Right lobe of liver (tissue), 6 donors: ENCODE data around the gene ARFIP2. TPM values are rescaled to one million over a fixed set of nuclear protein-coding genes. Genes with fewer than 3 reads are reported as not detected.
A peak's percentile ranks its signal among the peaks of the same experiment; 100 is the strongest.
"Not testable (repeated sequence)": the region's sequence is repeated elsewhere in the genome, so short reads cannot be mapped to it uniquely, and the experiment has no call there.

Experiments
- ATAC-seq, 4 donors: fragments of 200-7000 bp; cut with Tn5 transposase; one replicate each; pipeline ENCODE4 v1.9.1; 2020; ENCODE audit warnings: mild to moderate bottlenecking in 4 of 4, moderate library complexity in 4 of 4
- DNase-seq, 3 donors: peaks; one replicate each; pipeline ENCODE4 v3.0.0-alpha.2; 2020
- H3K27ac ChIP-seq, 3 donors: fragments of 200-600 bp; one replicate each; pipeline ENCODE4 v1.8.0; 2022
- H3K27me3 ChIP-seq, 2 donors: fragments of 200-600 bp; one replicate each; pipeline ENCODE4 v1.8.0; 2022
- H3K36me3 ChIP-seq, 4 donors: fragments of 200-600 bp; sonication (generic) in 1 of 4; one replicate each; pipeline versions ENCODE4 v1.5.1 to v1.8.0; 2017 to 2022; ENCODE audit warnings: control low read depth in 1 of 4
- H3K4me1 ChIP-seq, 4 donors: fragments of 200-600 bp; sonication (generic) in 1 of 4; one replicate each; pipeline versions ENCODE4 v1.5.1 to v1.8.0; 2017 to 2022; ENCODE audit warnings: control low read depth in 1 of 4
- H3K4me3 ChIP-seq, 3 donors: fragments of 200-600 bp; one replicate each; pipeline ENCODE4 v1.8.0; 2022
- H3K9me3 ChIP-seq, 4 donors: fragments of 200-600 bp; sonication (generic) in 1 of 4; one replicate each; pipeline versions ENCODE4 v1.5.1 to v1.8.0; 2017 to 2022; ENCODE audit warnings: control low read depth in 1 of 4
- POLR2A ChIP-seq: fragments of 450-650 bp; IDR thresholded peaks from one replicate; pipeline ENCODE4 v1.6.1; 2017; ENCODE audit warnings: antibody characterized with exemption, mild to moderate bottlenecking
- WGBS: methylation state at CpG from one replicate; pipeline ENCODE4 v1.1.6; 2018; ENCODE audit warnings: low coverage, low lambda C conversion rate; ENCODE audit not compliant: insufficient coverage; ENCODE audit errors: missing lambda C conversion rate; 5-methylcytosine and 5-hydroxymethylcytosine counted together
- intact Hi-C, 2 donors: fragments of 100-400 bp; cut with DNase I; formaldehyde crosslinking; loops; one replicate each; pipeline versions ENCODE4 v1.11.2 to v1.14.1; 2022
- total RNA-seq, 6 experiments: library from RNA; depleted of rRNA in 2 of 6; stranded (reverse); fragments of >200 nt in 2 of 6; fragmentation: NEBNext Ultra II Directional in 3 of 6; extraction: Animal tissue kit (Norgen Biotek cat#: 25700) in 3 of 6; gene quantifications; one replicate each; pipeline versions ENCODE4 v1.1.0 to v1.2.4, GENCODE V29; 2016 to 2023
- TF ChIP-seq, protein P1 (sequence below), 4 donors: fragments of 200-600 bp in 3 of 4; fragments of 450-650 bp in 1 of 4; IDR thresholded peaks; one replicate each; pipeline versions ENCODE4 v1.5.1 to v1.8.0; 2016 to 2022; ENCODE audit warnings: antibody characterized with exemption in 4 of 4, mild to moderate bottlenecking in 2 of 4
- donor health status: DM: no; HTN: yes; CAD: no.
- donor health status: DM: no; HTN: no; CAD: no.
- donor health status: DM: no; HTN: no; CAD: no.
- donor health status: DM: no; HTN: yes; CAD: no.
- donor health status: DM: no; HTN: yes; CAD: no.

ARFIP2 gene
- total RNA-seq, 6 experiments from 2014 or later, result 14.6 to 33.3 (median 23.1) TPM

- DNase-seq, result no peak
- H3K27ac ChIP-seq, result no peak overlapping the region
- H3K4me3 ChIP-seq, result no peak overlapping the region
- no peaks in the 10 kb centered on the region for H3K4me1 ChIP-seq
- ATAC-seq, result no peak
- TF ChIP-seq POLR2A, result no peak
- no peaks in the 10 kb centered on the region for H3K27me3 ChIP-seq
- peaks cover 0 to 4% (median 0%) of the 10 kb centered on the region in 4 donors for H3K36me3 ChIP-seq
- no peaks in the 10 kb centered on the region for H3K9me3 ChIP-seq
- intact Hi-C loops, result no loop called here
- WGBS, result 0% methylated on average over 1 of the region's 1 CpG
Measured at GRCh38 chr11:6523253-6523652, 42.1 kb upstream of the ARFIP2 start.

DNA sequence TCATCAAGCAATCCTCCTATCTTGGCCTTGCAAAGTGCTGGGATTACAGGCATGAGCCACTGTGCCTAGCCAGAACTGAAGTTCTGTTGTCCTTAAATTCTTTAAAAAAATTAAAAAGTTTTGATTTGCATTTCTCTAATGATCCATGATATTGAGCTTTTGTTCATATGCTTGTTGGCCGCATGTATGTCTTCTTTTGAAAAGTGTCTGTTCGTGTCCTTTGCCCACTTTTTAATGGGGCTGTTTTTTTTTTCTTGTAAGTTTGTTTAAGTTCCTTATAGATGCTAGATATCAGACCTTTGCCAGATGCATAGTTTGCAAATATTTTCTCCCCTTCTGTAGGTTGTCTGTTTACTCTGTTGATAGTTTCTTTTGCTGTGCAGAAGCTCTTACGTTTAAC, 40.8 kb upstream of the ARFIP2 start:
- DNase-seq, H3K27me3 ChIP-seq, ATAC-seq, intact Hi-C loops, H3K9me3 ChIP-seq, H3K4me1 ChIP-seq, H3K4me3 ChIP-seq, H3K27ac ChIP-seq, H3K36me3 ChIP-seq: not testable (repeated sequence)
- 86% methylated on average over 3 of the region's 3 CpGs for whole genome bisulfite sequencing

DNA sequence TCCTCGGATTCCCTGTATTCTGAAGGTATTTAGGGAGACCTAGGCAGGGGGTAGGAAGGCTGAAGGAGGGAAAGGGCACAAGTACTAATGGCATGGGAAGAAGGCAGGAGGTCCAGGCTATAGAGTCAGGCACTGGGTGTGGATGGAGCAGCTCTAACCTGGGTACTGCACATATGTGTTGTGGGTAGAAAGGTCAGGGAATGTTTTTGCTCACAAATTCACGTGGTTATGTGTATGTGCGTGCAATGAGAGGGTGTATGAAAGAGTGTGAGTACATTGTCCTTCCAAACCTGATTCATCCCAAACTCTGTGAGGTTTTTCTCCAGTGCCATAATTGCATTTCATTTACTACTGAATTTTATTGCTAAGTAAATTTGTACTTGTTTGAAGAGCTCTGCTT, 39.1 kb upstream of the ARFIP2 start:
- ATAC-seq, result no peak

DNA sequence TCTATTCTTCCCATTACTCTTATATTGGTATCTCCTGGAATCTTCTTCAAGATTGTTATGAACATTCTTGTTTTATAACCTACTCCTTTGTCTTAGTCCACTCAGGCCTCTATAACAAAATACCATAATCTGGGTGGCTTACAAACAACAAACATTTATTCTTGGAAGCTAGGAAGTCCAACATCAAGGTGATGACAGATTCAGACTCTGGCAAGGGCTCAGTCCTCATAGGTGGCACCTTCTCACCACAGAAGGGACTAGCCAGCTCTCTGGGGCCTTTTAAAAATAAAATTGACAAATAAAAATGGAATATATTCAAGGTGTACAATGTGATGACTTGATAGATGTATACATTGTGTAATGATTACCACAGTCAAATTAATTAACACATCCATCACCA, 35.7 kb upstream of the ARFIP2 start:
- Histone ChIP-seq H3K4me3 (no peak overlapping the region), H3K27ac (no peak overlapping the region), H3K27me3 (no peaks in the 10 kb centered on the region), H3K9me3 (no peaks in the 10 kb centered on the region), H3K4me1 (no peaks in the 10 kb centered on the region), H3K36me3 (peaks cover 0 to 4% (median 0%) of the 10 kb centered on the region in 4 donors)
- ATAC-seq (no peak), DNase-seq (no peak)
- intact Hi-C loops, result no loop called here
- no peak for TF ChIP-seq POLR2A
- TF ChIP-seq, protein P1, sequence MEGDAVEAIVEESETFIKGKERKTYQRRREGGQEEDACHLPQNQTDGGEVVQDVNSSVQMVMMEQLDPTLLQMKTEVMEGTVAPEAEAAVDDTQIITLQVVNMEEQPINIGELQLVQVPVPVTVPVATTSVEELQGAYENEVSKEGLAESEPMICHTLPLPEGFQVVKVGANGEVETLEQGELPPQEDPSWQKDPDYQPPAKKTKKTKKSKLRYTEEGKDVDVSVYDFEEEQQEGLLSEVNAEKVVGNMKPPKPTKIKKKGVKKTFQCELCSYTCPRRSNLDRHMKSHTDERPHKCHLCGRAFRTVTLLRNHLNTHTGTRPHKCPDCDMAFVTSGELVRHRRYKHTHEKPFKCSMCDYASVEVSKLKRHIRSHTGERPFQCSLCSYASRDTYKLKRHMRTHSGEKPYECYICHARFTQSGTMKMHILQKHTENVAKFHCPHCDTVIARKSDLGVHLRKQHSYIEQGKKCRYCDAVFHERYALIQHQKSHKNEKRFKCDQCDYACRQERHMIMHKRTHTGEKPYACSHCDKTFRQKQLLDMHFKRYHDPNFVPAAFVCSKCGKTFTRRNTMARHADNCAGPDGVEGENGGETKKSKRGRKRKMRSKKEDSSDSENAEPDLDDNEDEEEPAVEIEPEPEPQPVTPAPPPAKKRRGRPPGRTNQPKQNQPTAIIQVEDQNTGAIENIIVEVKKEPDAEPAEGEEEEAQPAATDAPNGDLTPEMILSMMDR (IDR thresholded peaks at IDR 0.05), result no peak

More for the DNA sequence above, 39.1 kb upstream of the ARFIP2 start:
- Histone ChIP-seq H3K36me3 (peaks cover 0 to 4% (median 0%) of the 10 kb centered on the region in 4 donors), H3K4me3 (no peak overlapping the region), H3K27me3 (no peaks in the 10 kb centered on the region), H3K27ac (no peak overlapping the region), H3K9me3 (no peaks in the 10 kb centered on the region), H3K4me1 (no peaks in the 10 kb centered on the region)
- DNase-seq, result no peak
- no peak for TF ChIP-seq POLR2A
- TF ChIP-seq, protein P1 (IDR thresholded peaks at IDR 0.05), result no peak
- 89% methylated on average over 1 of the region's 3 CpGs for WGBS
- intact Hi-C loops, result no loop called here

DNA sequence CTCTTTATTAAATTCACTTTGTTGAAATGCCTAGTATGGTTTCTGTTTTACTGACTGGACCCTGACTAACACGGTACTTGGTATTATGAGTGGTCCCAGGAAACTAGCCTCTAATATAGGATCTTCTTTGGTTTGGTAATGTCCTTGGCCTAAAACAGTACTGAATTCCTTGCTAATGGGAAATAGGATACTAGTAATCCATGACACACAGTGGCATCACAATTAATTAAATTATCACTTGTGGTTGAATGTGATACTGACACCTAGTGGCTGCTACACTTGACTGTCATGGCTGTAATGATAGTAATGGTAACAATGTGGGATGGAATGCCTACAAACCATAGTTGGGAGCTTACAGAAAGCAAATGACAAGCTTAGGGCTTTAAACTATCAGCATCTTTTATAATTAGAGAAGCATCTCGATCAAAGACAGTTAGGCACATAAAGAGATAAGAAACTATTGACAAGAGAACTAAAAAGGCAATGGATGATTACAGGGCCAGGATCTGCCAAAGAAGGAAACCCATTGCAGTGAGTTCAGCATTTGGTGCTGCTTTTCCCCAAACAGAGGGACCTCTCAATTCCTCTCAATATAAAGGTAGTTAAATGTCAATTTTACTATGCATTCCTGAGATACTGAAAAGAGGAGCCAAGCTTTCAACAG, 24.6 kb upstream of the ARFIP2 start:
- Histone ChIP-seq H3K4me3 (no peak overlapping the region), H3K9me3 (no peaks in the 10 kb centered on the region), H3K27me3 (no peaks in the 10 kb centered on the region), H3K27ac (no peak overlapping the region), H3K4me1 (peaks cover 0 to 11% (median 0%) of the 10 kb centered on the region in 4 donors), H3K36me3 (no peaks in the 10 kb centered on the region)
- TF ChIP-seq, protein P1 (IDR thresholded peaks at IDR 0.05), result peak; percentile 77 to 87 (median 82)
- TF ChIP-seq POLR2A, result no peak
- intact Hi-C loops, result loop anchor here (5.0 to 10.0 kb wide), 2 partner anchors 121 to 123 kb away; no protein-coding TSS in a partner anchor
- WGBS, result 50% methylated on average over 2 of the region's 2 CpGs
- peak; percentile 84 to 86 (median 84) for ATAC-seq
- no peak for DNase-seq
